ENCODE results near the gene ELF4. TPM values are rescaled to one million over a fixed set of nuclear protein-coding genes. Genes with fewer than 3 reads are reported as not detected.

Gene ELF4
- total RNA-seq, 1 experiment from 2014 or later = 19.2 TPM

GRCh38 chrX:130060122-130061069, 49.9 kb downstream of the ELF4 start:
- no peak overlapping the region; the same call in 1 of the 2 replicates for H3K27ac ChIP-seq (ENCODE audit: low read depth, low read length)

More at GRCh38 chrX:130060122-130061069, 49.9 kb downstream of the ELF4 start:
- no peak overlapping the region for H2AFZ ChIP-seq (ENCODE audit: low read depth, low read length, poor library complexity, severe bottlenecking)
- no peaks in the 10 kb centered on the region for H3K9me3 ChIP-seq (ENCODE audit: control insufficient read depth in 1 of 2, insufficient read depth in 1 of 2, low read depth in 1 of 2, low read length in 2 of 2)
- CTCF ChIA-PET = interaction anchor here (0.8 to 1.8 kb wide), 11 partner anchors 10 to 459 kb away, joined by 3 to 14 read pairs (median 4); no protein-coding TSS in a partner anchor
- ATAC-seq (peak; percentile 91), DNase-seq (ENCODE audit: low read depth, low spot score) (peak; percentile 12)
- peak overlapping the region; percentile 55 for H3K4me2 ChIP-seq (ENCODE audit: low read length)
- peak overlapping the region in 1 of 2 experiments; percentile 23; a peak in 2 of 4 replicates for H3K4me3 ChIP-seq (replicated peaks in 1 of 2; ENCODE audit: low read depth in 1 of 2, low read length in 2 of 2)
- intact Hi-C loops (cut with micrococcal nuclease) = loop anchor here (5.0 kb wide), 2 partner anchors 133 to 453 kb away; no protein-coding TSS in a partner anchor
- peak overlapping the region; percentile 25; the same call in 1 of the 2 replicates for H3K9ac ChIP-seq (ENCODE audit: low read length)
- H3K9me2 ChIP-seq (ENCODE audit: insufficient read depth) = no peaks in the 10 kb centered on the region
- no peaks in the 10 kb centered on the region for H4K20me1 ChIP-seq (ENCODE audit: insufficient read depth)
- no peaks in the 10 kb centered on the region for H3K79me2 ChIP-seq (ENCODE audit: insufficient read depth, low read length)
- no TSS peak for BruUV-seq (replicated peaks)
- no peaks in the 10 kb centered on the region for H3K36me3 ChIP-seq (ENCODE audit: control insufficient read depth in 1 of 2, insufficient read depth in 2 of 2, low read length in 2 of 2)
- TF ChIP-seq YY1 (IDR thresholded peaks at IDR 0.05; ENCODE audit: extremely low read depth, insufficient replicate concordance, low read depth, low read length) (no peak), POLR2AphosphoS5 (IDR thresholded peaks at IDR 0.05; ENCODE audit: low read depth, low read length) (peak; percentile 35; the same call in 1 of the 2 replicates), SRF (IDR thresholded peaks at IDR 0.05; ENCODE audit: low read depth) (no peak), MAX (IDR thresholded peaks at IDR 0.05) (peak; percentile 90), EZH2 (IDR thresholded peaks at IDR 0.05) (no peak), ELF1 (IDR thresholded peaks at IDR 0.05; ENCODE audit: borderline replicate concordance, low read depth) (no peak), JUND (IDR thresholded peaks at IDR 0.05) (no peak), SIN3A (IDR thresholded peaks at IDR 0.05; ENCODE audit: low read depth) (no peak), TCF7L2 (IDR thresholded peaks at IDR 0.05; ENCODE audit: borderline replicate concordance, extremely low read depth, insufficient read depth, insufficient read length) (no peak), FOSL1 (IDR thresholded peaks at IDR 0.05; ENCODE audit: low read depth) (no peak), EZH2phosphoT487 (IDR thresholded peaks at IDR 0.05; ENCODE audit: borderline replicate concordance) (no peak), EGR1 (IDR thresholded peaks at IDR 0.05; ENCODE audit: low read depth) (no peak), SP1 (IDR thresholded peaks at IDR 0.05; ENCODE audit: low read depth) (no peak), ZFX (IDR thresholded peaks at IDR 0.05) (peak; percentile 22; the same call in 1 of the 2 replicates), CBX3 (IDR thresholded peaks at IDR 0.05; ENCODE audit: low read depth) (no peak), ZNF274 (IDR thresholded peaks at IDR 0.05; ENCODE audit: low read depth, low read length) (no peak), CEBPB (IDR thresholded peaks at IDR 0.05; ENCODE audit: low read depth) (no peak), RAD21 (IDR thresholded peaks at IDR 0.05; ENCODE audit: low read depth) (peak; percentile 85)
- TF ChIP-seq, protein P1, sequence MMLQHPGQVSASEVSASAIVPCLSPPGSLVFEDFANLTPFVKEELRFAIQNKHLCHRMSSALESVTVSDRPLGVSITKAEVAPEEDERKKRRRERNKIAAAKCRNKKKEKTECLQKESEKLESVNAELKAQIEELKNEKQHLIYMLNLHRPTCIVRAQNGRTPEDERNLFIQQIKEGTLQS (IDR thresholded peaks at IDR 0.05) = no peak
- TF ChIP-seq, protein P2, sequence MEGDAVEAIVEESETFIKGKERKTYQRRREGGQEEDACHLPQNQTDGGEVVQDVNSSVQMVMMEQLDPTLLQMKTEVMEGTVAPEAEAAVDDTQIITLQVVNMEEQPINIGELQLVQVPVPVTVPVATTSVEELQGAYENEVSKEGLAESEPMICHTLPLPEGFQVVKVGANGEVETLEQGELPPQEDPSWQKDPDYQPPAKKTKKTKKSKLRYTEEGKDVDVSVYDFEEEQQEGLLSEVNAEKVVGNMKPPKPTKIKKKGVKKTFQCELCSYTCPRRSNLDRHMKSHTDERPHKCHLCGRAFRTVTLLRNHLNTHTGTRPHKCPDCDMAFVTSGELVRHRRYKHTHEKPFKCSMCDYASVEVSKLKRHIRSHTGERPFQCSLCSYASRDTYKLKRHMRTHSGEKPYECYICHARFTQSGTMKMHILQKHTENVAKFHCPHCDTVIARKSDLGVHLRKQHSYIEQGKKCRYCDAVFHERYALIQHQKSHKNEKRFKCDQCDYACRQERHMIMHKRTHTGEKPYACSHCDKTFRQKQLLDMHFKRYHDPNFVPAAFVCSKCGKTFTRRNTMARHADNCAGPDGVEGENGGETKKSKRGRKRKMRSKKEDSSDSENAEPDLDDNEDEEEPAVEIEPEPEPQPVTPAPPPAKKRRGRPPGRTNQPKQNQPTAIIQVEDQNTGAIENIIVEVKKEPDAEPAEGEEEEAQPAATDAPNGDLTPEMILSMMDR (IDR thresholded peaks at IDR 0.05 in 2 of 3, conservative IDR thresholded peaks at IDR 0.05 in 1 of 3; ENCODE audit: borderline replicate concordance in 1 of 3, insufficient read depth in 1 of 3, low read depth in 2 of 3, low read length in 2 of 3) = peak; percentile 63 to 73 (median 64); a peak in 5 of 6 replicates
- TF ChIP-seq, protein P3, sequence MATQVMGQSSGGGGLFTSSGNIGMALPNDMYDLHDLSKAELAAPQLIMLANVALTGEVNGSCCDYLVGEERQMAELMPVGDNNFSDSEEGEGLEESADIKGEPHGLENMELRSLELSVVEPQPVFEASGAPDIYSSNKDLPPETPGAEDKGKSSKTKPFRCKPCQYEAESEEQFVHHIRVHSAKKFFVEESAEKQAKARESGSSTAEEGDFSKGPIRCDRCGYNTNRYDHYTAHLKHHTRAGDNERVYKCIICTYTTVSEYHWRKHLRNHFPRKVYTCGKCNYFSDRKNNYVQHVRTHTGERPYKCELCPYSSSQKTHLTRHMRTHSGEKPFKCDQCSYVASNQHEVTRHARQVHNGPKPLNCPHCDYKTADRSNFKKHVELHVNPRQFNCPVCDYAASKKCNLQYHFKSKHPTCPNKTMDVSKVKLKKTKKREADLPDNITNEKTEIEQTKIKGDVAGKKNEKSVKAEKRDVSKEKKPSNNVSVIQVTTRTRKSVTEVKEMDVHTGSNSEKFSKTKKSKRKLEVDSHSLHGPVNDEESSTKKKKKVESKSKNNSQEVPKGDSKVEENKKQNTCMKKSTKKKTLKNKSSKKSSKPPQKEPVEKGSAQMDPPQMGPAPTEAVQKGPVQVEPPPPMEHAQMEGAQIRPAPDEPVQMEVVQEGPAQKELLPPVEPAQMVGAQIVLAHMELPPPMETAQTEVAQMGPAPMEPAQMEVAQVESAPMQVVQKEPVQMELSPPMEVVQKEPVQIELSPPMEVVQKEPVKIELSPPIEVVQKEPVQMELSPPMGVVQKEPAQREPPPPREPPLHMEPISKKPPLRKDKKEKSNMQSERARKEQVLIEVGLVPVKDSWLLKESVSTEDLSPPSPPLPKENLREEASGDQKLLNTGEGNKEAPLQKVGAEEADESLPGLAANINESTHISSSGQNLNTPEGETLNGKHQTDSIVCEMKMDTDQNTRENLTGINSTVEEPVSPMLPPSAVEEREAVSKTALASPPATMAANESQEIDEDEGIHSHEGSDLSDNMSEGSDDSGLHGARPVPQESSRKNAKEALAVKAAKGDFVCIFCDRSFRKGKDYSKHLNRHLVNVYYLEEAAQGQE (IDR thresholded peaks at IDR 0.05; ENCODE audit: low read depth) = no peak
- RAD21 ChIA-PET (ENCODE audit: low non-redundant PET in 1 of 2, low total read pairs in 2 of 2, uncharacterized antibody in 2 of 2, unreplicated experiment in 2 of 2) = interaction anchor here in 1 of 2 experiments (0.7 kb wide), 1 partner anchor 135 kb away, joined by 5 read pairs; no protein-coding TSS in a partner anchor
- POLR2A ChIA-PET = no interaction called here
- peaks cover 2 to 9% of the 10 kb centered on the region in 2 experiments; a peak in 3 of 4 replicates for H3K4me1 ChIP-seq (ENCODE audit: control insufficient read depth in 1 of 2, insufficient read depth in 2 of 2, low read length in 2 of 2)
- H3K27me3 ChIP-seq (ENCODE audit: insufficient read depth, low read length) = no peaks in the 10 kb centered on the region
